ENCODE measurements around the gene CRTAC1. TPM values are rescaled to one million over a fixed set of nuclear protein-coding genes. Genes with fewer than 3 reads are reported as not detected.

Gene CRTAC1
- total RNA-seq, 1 experiment from 2014 or later, result not detected

GRCh38 chr10:97926055-97926454, 104.4 kb downstream of the CRTAC1 start:
- no TSS peak for BruUV-seq (replicated peaks)
- H3K4me1 ChIP-seq (ENCODE audit: insufficient read depth, low read length, poor library complexity, severe bottlenecking), result no peaks in the 10 kb centered on the region
- H3K27me3 ChIP-seq (replicated peaks; ENCODE audit: insufficient read depth, low read depth, low read length, poor library complexity), result peaks cover 45% of the 10 kb centered on the region
- H3K4me3 ChIP-seq (ENCODE audit: low read depth, low read length, poor library complexity, severe bottlenecking), result no peak overlapping the region
- no peak for DNase-seq (ENCODE audit: low spot score)
- H3K9me3 ChIP-seq (ENCODE audit: low read depth, low read length, poor library complexity, severe bottlenecking), result no peaks in the 10 kb centered on the region
- no peak for TF ChIP-seq EZH2 (IDR thresholded peaks at IDR 0.05; ENCODE audit: borderline replicate concordance, low read depth, low read length, poor library complexity, severe bottlenecking)
- no peak for TF ChIP-seq CTCF (conservative IDR thresholded peaks at IDR 0.05; ENCODE audit: low read depth, low read length)
- no peak overlapping the region for H3K27ac ChIP-seq (ENCODE audit: low read depth, low read length, poor library complexity, severe bottlenecking)
- no peaks in the 10 kb centered on the region for H3K36me3 ChIP-seq (ENCODE audit: insufficient read depth, low read length, poor library complexity, severe bottlenecking)
- POLR2A ChIA-PET (ENCODE audit: low non-redundant PET), result no interaction called here
- intact Hi-C loops (cut with micrococcal nuclease; ENCODE audit: unreplicated experiment), result no loop called here
- CTCF ChIA-PET, result no interaction called here

DNA sequence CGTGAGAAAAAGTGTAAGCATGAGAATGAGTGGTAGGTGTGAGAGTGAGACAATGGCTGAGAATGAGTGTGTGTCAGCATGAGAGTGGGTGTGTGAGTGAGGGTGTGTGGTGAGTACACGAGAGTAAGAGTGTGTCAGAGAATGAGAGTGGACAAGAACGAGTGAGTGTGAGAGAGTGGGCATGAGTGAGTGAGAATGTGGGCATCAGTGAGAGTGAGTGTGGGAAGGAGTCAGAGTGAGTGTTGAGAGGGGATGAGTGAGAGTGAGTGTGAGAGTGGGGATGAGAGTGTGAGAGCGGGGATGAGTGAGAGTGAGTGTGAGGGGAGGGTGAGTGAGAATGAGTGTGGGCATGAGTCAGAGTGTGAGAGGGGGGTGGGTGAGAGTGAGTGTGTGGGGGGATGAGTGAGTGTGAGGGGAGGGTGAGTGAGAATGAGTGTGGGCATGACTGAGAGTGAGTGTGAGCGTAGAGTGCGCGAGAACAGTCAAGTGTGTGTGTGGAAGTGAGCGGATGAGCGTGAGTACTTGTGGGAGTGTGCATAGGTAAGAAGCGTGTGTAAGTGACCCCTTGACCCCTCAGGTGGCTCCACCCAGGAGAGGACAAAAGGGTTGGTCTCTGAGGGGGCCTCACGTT, 105.0 kb downstream of the CRTAC1 start:
- intact Hi-C loops (cut with micrococcal nuclease; ENCODE audit: unreplicated experiment), result no loop called here
- TF ChIP-seq CTCF (conservative IDR thresholded peaks at IDR 0.05; ENCODE audit: low read depth, low read length) (no peak), EZH2 (IDR thresholded peaks at IDR 0.05; ENCODE audit: borderline replicate concordance, low read depth, low read length, poor library complexity, severe bottlenecking) (no peak)
- Histone ChIP-seq H3K9me3 (ENCODE audit: low read depth, low read length, poor library complexity, severe bottlenecking) (no peaks in the 10 kb centered on the region), H3K4me1 (ENCODE audit: insufficient read depth, low read length, poor library complexity, severe bottlenecking) (no peaks in the 10 kb centered on the region), H3K4me3 (ENCODE audit: low read depth, low read length, poor library complexity, severe bottlenecking) (no peak overlapping the region), H3K27me3 (replicated peaks; ENCODE audit: insufficient read depth, low read depth, low read length, poor library complexity) (peaks cover 44% of the 10 kb centered on the region), H3K27ac (ENCODE audit: low read depth, low read length, poor library complexity, severe bottlenecking) (no peak overlapping the region), H3K36me3 (ENCODE audit: insufficient read depth, low read length, poor library complexity, severe bottlenecking) (no peaks in the 10 kb centered on the region)
- ChIA-PET CTCF (no interaction called here), POLR2A (ENCODE audit: low non-redundant PET) (no interaction called here)
- BruUV-seq (replicated peaks), result no TSS peak
- no peak for DNase-seq (ENCODE audit: low spot score)

GRCh38 chr10:97924678-97925077, 105.7 kb downstream of the CRTAC1 start:
- no peak overlapping the region for H3K27ac ChIP-seq (ENCODE audit: low read depth, low read length, poor library complexity, severe bottlenecking)
- ChIA-PET CTCF (no interaction called here), POLR2A (ENCODE audit: low non-redundant PET) (no interaction called here)
- no peak for DNase-seq (ENCODE audit: low spot score)
- no peak for TF ChIP-seq EZH2 (IDR thresholded peaks at IDR 0.05; ENCODE audit: borderline replicate concordance, low read depth, low read length, poor library complexity, severe bottlenecking)
- TF ChIP-seq CTCF (conservative IDR thresholded peaks at IDR 0.05; ENCODE audit: low read depth, low read length), result no peak
- H3K36me3 ChIP-seq (ENCODE audit: insufficient read depth, low read length, poor library complexity, severe bottlenecking), result no peaks in the 10 kb centered on the region
- no TSS peak for BruUV-seq (replicated peaks)
- H3K9me3 ChIP-seq (ENCODE audit: low read depth, low read length, poor library complexity, severe bottlenecking), result no peaks in the 10 kb centered on the region
- peaks cover 46% of the 10 kb centered on the region for H3K27me3 ChIP-seq (replicated peaks; ENCODE audit: insufficient read depth, low read depth, low read length, poor library complexity)
- intact Hi-C loops (cut with micrococcal nuclease; ENCODE audit: unreplicated experiment), result no loop called here
- H3K4me1 ChIP-seq (ENCODE audit: insufficient read depth, low read length, poor library complexity, severe bottlenecking), result no peaks in the 10 kb centered on the region
- H3K4me3 ChIP-seq (ENCODE audit: low read depth, low read length, poor library complexity, severe bottlenecking), result no peak overlapping the region
